Measurements from ENCODE around the gene ACSL3. TPM values are rescaled to one million over a fixed set of nuclear protein-coding genes. Genes with fewer than 3 reads are reported as not detected.

Gene ACSL3
- total RNA-seq, 1 donor from 2014 or later, result 95.8 TPM

GRCh38 chr2:222931659-222932058, 70.8 kb downstream of the ACSL3 start:
- Mint-ChIP-seq H3K4me3 (no peak overlapping the region), H3K27me3 (no peaks in the 10 kb centered on the region), H3K27ac (no peak overlapping the region), H3K9me3 (peaks cover 3% of the 10 kb centered on the region), H3K4me1 (ENCODE audit: unreplicated experiment) (no peaks in the 10 kb centered on the region), H3K36me3 (peaks cover 47% of the 10 kb centered on the region)
- DNase-seq (ENCODE audit: extremely low spot score, unreplicated experiment), result no peak
- no peak for TF ChIP-seq CTCF (conservative IDR thresholded peaks at IDR 0.05)

GRCh38 chr2:222933458-222933857, 72.6 kb downstream of the ACSL3 start:
- Mint-ChIP-seq H3K27me3 (no peaks in the 10 kb centered on the region), H3K4me3 (no peak overlapping the region), H3K4me1 (ENCODE audit: unreplicated experiment) (no peaks in the 10 kb centered on the region), H3K36me3 (peaks cover 55% of the 10 kb centered on the region), H3K9me3 (peaks cover 10% of the 10 kb centered on the region), H3K27ac (no peak overlapping the region)
- no peak for TF ChIP-seq CTCF (conservative IDR thresholded peaks at IDR 0.05)
- no peak for DNase-seq (ENCODE audit: extremely low spot score, unreplicated experiment)

- Mint-ChIP-seq H3K27ac (no peak overlapping the region), H3K36me3 (peaks cover 63% of the 10 kb centered on the region), H3K4me3 (no peak overlapping the region), H3K27me3 (no peaks in the 10 kb centered on the region), H3K4me1 (ENCODE audit: unreplicated experiment) (no peaks in the 10 kb centered on the region), H3K9me3 (peaks cover 14% of the 10 kb centered on the region)
- no peak for DNase-seq (ENCODE audit: extremely low spot score, unreplicated experiment)
- TF ChIP-seq CTCF (conservative IDR thresholded peaks at IDR 0.05), result no peak
These were observed 75.0 kb downstream of the ACSL3 start for GRCh38 chr2:222935688-222936298.

GRCh38 chr2:222936705-222937104, 75.9 kb downstream of the ACSL3 start:
- H3K27me3 Mint-ChIP-seq, result no peaks in the 10 kb centered on the region
- TF ChIP-seq CTCF (conservative IDR thresholded peaks at IDR 0.05), result no peak
- H3K4me1 Mint-ChIP-seq (ENCODE audit: unreplicated experiment), result no peaks in the 10 kb centered on the region
- H3K9me3 Mint-ChIP-seq, result peaks cover 14% of the 10 kb centered on the region
- H3K36me3 Mint-ChIP-seq, result peaks cover 55% of the 10 kb centered on the region
- no peak overlapping the region for H3K27ac Mint-ChIP-seq
- DNase-seq (ENCODE audit: extremely low spot score, unreplicated experiment), result no peak
- H3K4me3 Mint-ChIP-seq, result no peak overlapping the region

GRCh38 chr2:222938327-222938726, 77.5 kb downstream of the ACSL3 start:
- peaks cover 58% of the 10 kb centered on the region for H3K36me3 Mint-ChIP-seq
- peaks cover 2% of the 10 kb centered on the region for H3K4me1 Mint-ChIP-seq (ENCODE audit: unreplicated experiment)
- no peak for TF ChIP-seq CTCF (conservative IDR thresholded peaks at IDR 0.05)
- H3K4me3 Mint-ChIP-seq, result no peak overlapping the region
- no peak overlapping the region for H3K27ac Mint-ChIP-seq
- H3K27me3 Mint-ChIP-seq, result no peaks in the 10 kb centered on the region
- peaks cover 14% of the 10 kb centered on the region for H3K9me3 Mint-ChIP-seq
- no peak for DNase-seq (ENCODE audit: extremely low spot score, unreplicated experiment)
